ENCODE measurements around the gene CCSER2. TPM values are rescaled to one million over a fixed set of nuclear protein-coding genes. Genes with fewer than 3 reads are reported as not detected.
"Not testable (repeated sequence)": the region's sequence is repeated elsewhere in the genome, so short reads cannot be mapped to it uniquely, and the experiment has no call there.

Gene CCSER2
- total RNA-seq, 1 experiment from 2014 or later, result 23.1 TPM

- POLR2A ChIA-PET, result no interaction called here
- no peak for DNase-seq
- Histone ChIP-seq H3K4me3 (ENCODE audit: low read depth, low read length) (no peak overlapping the region), H3K9me3 (0 out of 2 replicates have a peak, but pooled peaks cover 1% of the 10 kb centered on the region), H3K4me1 (peaks cover 29% of the 10 kb centered on the region), H3K27me3 (replicated peaks; ENCODE audit: control insufficient read depth, insufficient read depth, low read length) (no peaks in the 10 kb centered on the region), H3K36me3 (ENCODE audit: control insufficient read depth, insufficient read depth, low read length) (no peaks in the 10 kb centered on the region)
- intact Hi-C loops (cut with micrococcal nuclease; ENCODE audit: unreplicated experiment), result no loop called here
- no peak overlapping the region for H3K27ac Mint-ChIP-seq (ENCODE audit: unreplicated experiment)
- H3K9me3 Mint-ChIP-seq (ENCODE audit: unreplicated experiment), result peaks cover 6% of the 10 kb centered on the region
- H3K4me3 Mint-ChIP-seq (ENCODE audit: unreplicated experiment), result no peak overlapping the region
- no TSS peak for BruUV-seq (replicated peaks)
- H3K36me3 Mint-ChIP-seq (ENCODE audit: insufficient read depth, unreplicated experiment), result peaks cover 6% of the 10 kb centered on the region
- no peak for TF ChIP-seq CTCF (IDR thresholded peaks at IDR 0.05; ENCODE audit: insufficient read depth in 1 of 2, low read depth in 1 of 2, low read length in 1 of 2, severe bottlenecking in 1 of 2, unreplicated experiment in 1 of 2)
- CTCF ChIA-PET, result no interaction called here
- no peaks in the 10 kb centered on the region for H3K27me3 Mint-ChIP-seq (ENCODE audit: insufficient read depth, unreplicated experiment)
- H3K4me1 Mint-ChIP-seq (ENCODE audit: low read depth, unreplicated experiment), result peaks cover 30% of the 10 kb centered on the region
These were observed 169.6 kb downstream of the CCSER2 start for GRCh38 chr10:84497978-84498377.

GRCh38 chr10:84499039-84499438, 170.7 kb downstream of the CCSER2 start:
- H3K9me3 Mint-ChIP-seq (ENCODE audit: unreplicated experiment); DNase-seq; H3K27ac Mint-ChIP-seq (ENCODE audit: unreplicated experiment); H3K9me3 ChIP-seq; H3K36me3 ChIP-seq (ENCODE audit: control insufficient read depth, insufficient read depth, low read length); intact Hi-C loops (cut with micrococcal nuclease; ENCODE audit: unreplicated experiment); H3K36me3 Mint-ChIP-seq (ENCODE audit: insufficient read depth, unreplicated experiment); POLR2A ChIA-PET; BruUV-seq (replicated peaks); H3K27me3 ChIP-seq (replicated peaks; ENCODE audit: control insufficient read depth, insufficient read depth, low read length); H3K27me3 Mint-ChIP-seq (ENCODE audit: insufficient read depth, unreplicated experiment); H3K4me3 ChIP-seq (ENCODE audit: low read depth, low read length); H3K4me3 Mint-ChIP-seq (ENCODE audit: unreplicated experiment); CTCF ChIA-PET: not testable (repeated sequence)
- H3K4me1 ChIP-seq, result peaks cover 19% of the 10 kb centered on the region
- H3K4me1 Mint-ChIP-seq (ENCODE audit: low read depth, unreplicated experiment), result peaks cover 20% of the 10 kb centered on the region

GRCh38 chr10:84499846-84500245, 171.5 kb downstream of the CCSER2 start:
- H3K36me3 Mint-ChIP-seq (ENCODE audit: insufficient read depth, unreplicated experiment), result peaks cover under 1% of the 10 kb centered on the region
- peaks cover 5% of the 10 kb centered on the region for H3K9me3 Mint-ChIP-seq (ENCODE audit: unreplicated experiment)
- no TSS peak for BruUV-seq (replicated peaks)
- H3K27me3 Mint-ChIP-seq (ENCODE audit: insufficient read depth, unreplicated experiment), result no peaks in the 10 kb centered on the region
- Histone ChIP-seq H3K27me3 (replicated peaks; ENCODE audit: control insufficient read depth, insufficient read depth, low read length) (no peaks in the 10 kb centered on the region), H3K9me3 (no peaks in the 10 kb centered on the region), H3K36me3 (ENCODE audit: control insufficient read depth, insufficient read depth, low read length) (no peaks in the 10 kb centered on the region), H3K4me1 (peaks cover 11% of the 10 kb centered on the region), H3K4me3 (ENCODE audit: low read depth, low read length) (no peak overlapping the region)
- ChIA-PET CTCF (no interaction called here), POLR2A (no interaction called here)
- DNase-seq, result no peak
- no peak for TF ChIP-seq CTCF (IDR thresholded peaks at IDR 0.05; ENCODE audit: insufficient read depth in 1 of 2, low read depth in 1 of 2, low read length in 1 of 2, severe bottlenecking in 1 of 2, unreplicated experiment in 1 of 2)
- peaks cover 12% of the 10 kb centered on the region for H3K4me1 Mint-ChIP-seq (ENCODE audit: low read depth, unreplicated experiment)
- H3K27ac Mint-ChIP-seq (ENCODE audit: unreplicated experiment), result no peak overlapping the region
- H3K4me3 Mint-ChIP-seq (ENCODE audit: unreplicated experiment), result no peak overlapping the region
- intact Hi-C loops (cut with micrococcal nuclease; ENCODE audit: unreplicated experiment), result no loop called here

GRCh38 chr10:84510121-84510520, 181.7 kb downstream of the CCSER2 start:
- H3K9me3 Mint-ChIP-seq (ENCODE audit: unreplicated experiment), result no peaks in the 10 kb centered on the region
- Histone ChIP-seq H3K27me3 (replicated peaks; ENCODE audit: control insufficient read depth, insufficient read depth, low read length) (no peaks in the 10 kb centered on the region), H3K4me1 (no peaks in the 10 kb centered on the region), H3K9me3 (no peaks in the 10 kb centered on the region), H3K36me3 (ENCODE audit: control insufficient read depth, insufficient read depth, low read length) (no peaks in the 10 kb centered on the region), H3K4me3 (ENCODE audit: low read depth, low read length) (no peak overlapping the region)
- peaks cover 17% of the 10 kb centered on the region for H3K36me3 Mint-ChIP-seq (ENCODE audit: insufficient read depth, unreplicated experiment)
- no peak overlapping the region for H3K27ac Mint-ChIP-seq (ENCODE audit: unreplicated experiment)
- no peak for DNase-seq
- POLR2A ChIA-PET, result no interaction called here
- H3K4me1 Mint-ChIP-seq (ENCODE audit: low read depth, unreplicated experiment), result peaks cover 9% of the 10 kb centered on the region
- no peaks in the 10 kb centered on the region for H3K27me3 Mint-ChIP-seq (ENCODE audit: insufficient read depth, unreplicated experiment)
- no peak for TF ChIP-seq CTCF (IDR thresholded peaks at IDR 0.05; ENCODE audit: insufficient read depth in 1 of 2, low read depth in 1 of 2, low read length in 1 of 2, severe bottlenecking in 1 of 2, unreplicated experiment in 1 of 2)
- no peak overlapping the region for H3K4me3 Mint-ChIP-seq (ENCODE audit: unreplicated experiment)
- intact Hi-C loops (cut with micrococcal nuclease; ENCODE audit: unreplicated experiment), result no loop called here
- BruUV-seq (replicated peaks), result no TSS peak
- CTCF ChIA-PET, result no interaction called here
